Fibroblast of the conjunctiva (primary cell): ENCODE data around the gene CSNK1D.

Experiments
- DNase-seq: peaks from one replicate; pipeline ENCODE4 v3.0.0-alpha.2; 2010; ENCODE audit warnings: low read depth

CSNK1D gene

DNA sequence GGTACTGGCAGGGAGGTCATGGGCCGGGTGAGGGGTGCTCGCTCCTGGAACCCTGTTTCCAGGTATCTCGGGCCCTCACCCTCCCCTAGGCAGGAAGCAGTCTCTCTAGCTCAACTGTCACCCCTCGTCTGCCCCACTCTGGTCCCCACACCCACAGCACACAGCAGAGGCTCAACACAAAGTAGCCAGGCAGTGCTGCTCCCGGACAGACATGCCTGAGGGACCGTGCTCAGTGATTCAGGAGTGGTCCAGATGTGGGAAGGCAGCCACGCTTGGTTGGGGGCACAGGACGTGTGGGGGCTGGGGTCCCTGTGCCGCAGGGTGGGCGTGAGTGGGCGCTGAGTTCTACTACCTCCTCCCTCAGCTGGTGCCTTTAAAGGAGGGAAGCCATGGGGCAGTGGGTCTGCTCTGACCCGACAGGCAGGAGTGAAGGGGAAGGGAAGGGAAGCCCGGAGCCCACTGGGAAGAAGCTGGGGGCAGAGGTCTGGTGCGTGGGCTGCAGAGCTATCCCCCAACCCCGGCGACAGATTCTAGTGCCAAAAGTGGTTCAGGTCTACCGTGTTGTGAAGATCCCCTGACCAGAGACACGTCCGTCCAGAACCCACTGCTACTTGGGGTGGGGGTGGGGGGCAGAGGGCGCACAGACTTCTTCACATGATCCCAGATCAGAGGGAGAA, 32.9 kb downstream of the CSNK1D start:
- no peak for DNase-seq

DNA sequence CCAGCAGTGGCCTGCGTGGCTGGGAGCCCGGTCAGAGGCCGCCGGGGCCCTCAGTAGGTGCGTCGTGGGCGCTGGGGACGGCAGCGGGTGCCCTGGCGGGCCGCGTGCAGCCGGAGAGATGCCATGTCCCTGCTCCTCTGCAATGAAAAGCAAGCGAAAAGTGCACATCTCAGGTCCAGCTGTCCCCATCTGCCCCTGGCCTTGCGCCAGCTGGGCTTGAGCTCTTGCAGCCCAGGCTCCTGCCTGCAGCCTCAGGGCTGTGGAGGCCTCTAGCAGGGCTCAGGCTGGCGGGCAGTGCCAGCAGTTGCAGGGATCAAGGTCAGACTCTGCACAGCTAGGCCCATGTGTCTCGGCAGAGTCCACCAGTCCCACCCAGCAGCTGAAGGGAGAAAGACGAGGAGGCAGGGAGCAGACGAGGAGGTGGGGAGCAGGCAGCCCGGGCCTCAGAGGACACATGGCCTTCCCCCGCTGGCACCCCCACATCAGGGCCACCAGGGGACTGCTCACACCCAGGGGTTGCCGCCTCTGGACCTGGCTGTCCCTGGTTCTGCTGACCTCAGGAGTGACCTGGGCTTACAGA, 33.5 kb downstream of the CSNK1D start:
- DNase-seq = no peak

DNA sequence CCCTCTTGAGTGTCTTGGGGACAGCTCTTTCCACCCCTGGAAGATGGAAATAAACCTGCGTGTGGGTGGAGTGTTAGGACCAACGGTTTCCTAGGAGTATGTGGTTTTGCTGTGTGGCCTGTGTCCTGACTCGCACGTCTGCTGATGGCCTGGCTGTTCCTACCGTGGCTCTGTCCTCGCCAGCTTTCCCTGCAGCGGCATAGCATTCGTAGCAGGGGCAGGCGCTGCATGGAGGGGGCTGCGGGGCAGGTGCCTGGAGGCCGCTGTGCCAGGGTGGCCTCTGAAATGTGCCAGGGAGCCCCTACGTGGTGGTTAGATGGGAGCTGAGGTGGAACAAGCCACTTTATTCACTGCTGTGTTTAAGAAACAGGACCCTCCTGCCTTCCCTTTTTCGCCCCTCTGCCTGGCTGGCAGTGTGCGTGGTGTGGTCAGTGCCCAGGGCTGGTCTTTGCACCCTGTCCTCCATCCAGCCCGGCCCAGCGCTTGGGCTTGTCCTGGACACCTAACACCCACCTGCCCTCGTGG, 34.0 kb downstream of the CSNK1D start:
- no peak for DNase-seq

DNA sequence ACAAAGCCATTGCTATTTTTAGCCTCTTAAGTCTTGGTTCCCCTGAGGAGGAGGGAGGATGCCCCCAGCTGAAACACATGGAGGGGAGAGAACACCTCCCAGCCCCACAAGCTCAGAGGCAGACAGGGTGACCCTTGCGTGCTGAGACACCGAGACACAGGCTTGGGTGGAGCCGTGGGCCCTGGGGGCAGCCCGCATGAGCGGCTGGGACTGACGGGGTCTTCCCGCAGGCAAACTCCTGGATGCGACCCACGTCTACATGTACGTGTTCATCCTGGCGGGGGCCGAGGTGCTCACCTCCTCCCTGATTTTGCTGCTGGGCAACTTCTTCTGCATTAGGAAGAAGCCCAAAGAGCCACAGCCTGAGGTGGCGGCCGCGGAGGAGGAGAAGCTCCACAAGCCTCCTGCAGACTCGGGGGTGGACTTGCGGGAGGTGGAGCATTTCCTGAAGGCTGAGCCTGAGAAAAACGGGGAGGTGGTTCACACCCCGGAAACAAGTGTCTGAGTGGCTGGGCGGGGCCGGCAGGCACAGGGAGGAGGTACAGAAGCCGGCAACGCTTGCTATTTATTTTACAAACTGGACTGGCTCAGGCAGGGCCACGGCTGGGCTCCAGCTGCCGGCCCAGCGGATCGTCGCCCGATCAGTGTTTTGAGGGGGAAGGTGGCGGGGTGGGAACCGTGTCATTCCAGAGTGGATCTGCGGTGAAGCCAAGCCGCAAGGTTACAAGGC, 34.9 kb downstream of the CSNK1D start:
- peak; percentile 47 for DNase-seq

DNA sequence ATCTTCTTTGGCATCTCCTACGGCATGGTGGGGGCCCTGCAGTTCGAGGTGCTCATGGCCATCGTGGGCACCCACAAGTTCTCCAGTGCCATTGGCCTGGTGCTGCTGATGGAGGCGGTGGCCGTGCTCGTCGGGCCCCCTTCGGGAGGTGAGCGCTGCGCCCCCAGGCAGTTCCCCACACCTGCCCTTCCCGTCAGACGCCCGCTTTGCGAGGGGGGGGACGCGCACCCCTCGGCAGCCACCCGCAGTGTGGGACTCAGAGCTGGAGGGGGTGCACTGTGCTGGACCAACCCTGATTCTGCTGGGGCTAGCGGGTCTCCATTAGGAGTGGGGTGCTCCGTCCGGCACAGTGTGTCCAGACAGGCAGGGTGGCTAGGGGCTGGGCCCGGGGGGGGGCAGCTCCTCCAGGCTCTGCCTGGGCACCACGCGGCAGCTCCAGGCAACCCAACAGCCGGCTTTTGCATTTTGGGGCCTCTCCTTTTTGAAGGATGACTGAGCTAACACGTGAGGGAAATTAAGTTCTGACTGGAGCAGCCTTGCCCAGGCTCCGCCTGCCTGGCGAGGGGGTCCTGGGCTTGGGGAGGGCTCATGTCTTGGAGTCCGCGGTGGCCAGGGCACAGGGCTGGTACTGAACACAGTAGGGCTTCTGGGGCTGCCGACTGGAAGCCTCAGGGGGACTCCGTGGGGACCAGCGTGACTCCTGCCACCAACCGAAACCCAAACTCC, 35.6 kb downstream of the CSNK1D start:
- no peak for DNase-seq

DNA sequence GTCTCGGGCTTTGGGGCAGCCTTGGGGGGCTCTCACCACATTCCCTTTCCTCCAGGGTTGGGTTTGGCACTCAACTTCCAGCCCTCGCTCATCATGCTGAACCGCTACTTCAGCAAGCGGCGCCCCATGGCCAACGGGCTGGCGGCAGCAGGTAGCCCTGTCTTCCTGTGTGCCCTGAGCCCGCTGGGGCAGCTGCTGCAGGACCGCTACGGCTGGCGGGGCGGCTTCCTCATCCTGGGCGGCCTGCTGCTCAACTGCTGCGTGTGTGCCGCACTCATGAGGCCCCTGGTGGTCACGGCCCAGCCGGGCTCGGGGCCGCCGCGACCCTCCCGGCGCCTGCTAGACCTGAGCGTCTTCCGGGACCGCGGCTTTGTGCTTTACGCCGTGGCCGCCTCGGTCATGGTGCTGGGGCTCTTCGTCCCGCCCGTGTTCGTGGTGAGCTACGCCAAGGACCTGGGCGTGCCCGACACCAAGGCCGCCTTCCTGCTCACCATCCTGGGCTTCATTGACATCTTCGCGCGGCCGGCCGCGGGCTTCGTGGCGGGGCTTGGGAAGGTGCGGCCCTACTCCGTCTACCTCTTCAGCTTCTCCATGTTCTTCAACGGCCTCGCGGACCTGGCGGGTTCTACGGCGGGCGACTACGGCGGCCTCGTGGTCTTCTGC, 36.3 kb downstream of the CSNK1D start:
- no peak for DNase-seq

DNA sequence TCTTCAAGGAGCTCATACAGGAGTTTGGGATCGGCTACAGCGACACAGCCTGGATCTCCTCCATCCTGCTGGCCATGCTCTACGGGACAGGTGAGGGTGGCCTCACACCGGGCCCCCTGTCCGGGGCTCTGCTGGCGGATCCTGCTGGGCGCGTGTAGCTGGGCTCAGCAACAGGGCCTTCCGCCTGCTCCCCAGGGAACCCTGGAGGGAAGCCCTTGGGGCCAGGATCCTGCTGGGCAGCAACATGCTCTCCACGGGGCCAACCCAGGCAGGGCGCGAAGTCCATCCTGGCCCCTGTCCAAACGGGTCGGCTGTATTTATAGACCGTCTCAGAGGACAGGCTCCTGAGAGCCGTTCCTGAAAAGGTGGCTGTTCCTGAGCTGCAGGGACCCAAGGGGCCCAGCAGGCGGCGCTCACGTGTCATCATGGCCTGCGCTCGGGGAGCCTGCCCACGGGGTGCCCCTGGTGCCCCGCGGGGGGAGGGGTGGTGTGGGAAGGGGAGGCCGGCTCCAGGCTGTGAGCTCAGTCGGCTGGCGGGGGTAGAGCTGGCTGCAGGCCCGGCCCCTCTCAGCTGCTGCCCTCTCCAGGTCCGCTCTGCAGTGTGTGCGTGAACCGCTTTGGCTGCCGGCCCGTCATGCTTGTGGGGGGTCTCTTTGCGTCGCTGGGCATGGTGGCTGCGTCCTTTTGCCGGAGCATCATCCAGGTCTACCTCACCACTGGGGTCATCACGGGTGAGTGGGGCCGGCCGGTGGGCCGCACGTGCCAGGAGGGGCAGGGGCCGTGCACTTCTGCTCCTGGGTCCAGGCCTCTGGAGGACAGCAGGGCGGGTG, 37.1 kb downstream of the CSNK1D start:
- no peak for DNase-seq

DNA sequence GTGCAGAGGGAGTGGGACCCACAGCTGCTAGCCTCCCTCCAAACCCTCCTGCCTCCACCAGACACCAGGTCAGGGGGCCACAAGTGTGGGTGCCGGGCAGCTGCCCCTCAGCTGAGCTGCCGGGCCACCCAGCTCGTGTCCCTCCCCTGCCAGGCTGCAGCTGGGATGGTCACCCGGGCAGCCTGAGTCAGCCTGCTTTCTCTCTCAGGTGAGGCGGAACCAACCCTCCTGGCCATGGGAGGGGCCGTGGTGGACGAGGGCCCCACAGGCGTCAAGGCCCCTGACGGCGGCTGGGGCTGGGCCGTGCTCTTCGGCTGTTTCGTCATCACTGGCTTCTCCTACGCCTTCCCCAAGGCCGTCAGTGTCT, 37.7 kb downstream of the CSNK1D start:
- DNase-seq = no peak

DNA sequence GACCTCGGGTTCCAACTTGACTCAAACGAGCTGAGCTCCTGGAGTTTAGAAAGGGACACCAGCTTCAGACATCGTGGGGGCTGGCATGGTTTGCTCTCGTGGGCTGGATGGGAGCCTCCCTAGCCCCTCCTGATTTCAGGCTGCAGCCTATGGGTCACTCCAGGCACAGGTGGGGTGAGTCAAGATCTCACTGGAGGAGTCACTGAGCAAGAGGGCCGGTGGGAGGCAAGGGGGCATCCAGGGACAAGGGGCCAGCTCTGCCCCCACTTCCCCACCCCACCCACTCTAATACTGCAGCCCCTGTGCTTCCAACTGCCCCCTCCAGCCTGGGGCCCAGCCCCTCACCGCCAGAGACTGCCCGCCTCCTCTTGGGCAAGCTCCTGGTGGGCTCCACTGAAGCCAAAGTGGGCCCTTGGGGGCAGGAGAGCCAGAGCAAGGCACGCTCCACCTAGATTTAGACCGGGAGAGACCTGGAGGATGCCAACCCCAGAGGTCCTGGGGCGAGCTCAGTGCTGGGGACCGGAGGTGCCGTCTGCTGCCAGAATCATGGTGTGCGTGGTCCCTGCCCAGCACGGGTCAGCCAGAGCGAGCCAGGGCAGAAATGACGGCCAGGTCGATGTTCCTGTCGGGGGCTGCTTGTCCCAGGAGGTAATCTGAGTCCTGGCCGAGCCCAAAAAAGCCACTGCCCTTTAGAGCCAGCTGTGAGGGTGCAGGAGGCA, 38.3 kb downstream of the CSNK1D start:
- no peak for DNase-seq

DNA sequence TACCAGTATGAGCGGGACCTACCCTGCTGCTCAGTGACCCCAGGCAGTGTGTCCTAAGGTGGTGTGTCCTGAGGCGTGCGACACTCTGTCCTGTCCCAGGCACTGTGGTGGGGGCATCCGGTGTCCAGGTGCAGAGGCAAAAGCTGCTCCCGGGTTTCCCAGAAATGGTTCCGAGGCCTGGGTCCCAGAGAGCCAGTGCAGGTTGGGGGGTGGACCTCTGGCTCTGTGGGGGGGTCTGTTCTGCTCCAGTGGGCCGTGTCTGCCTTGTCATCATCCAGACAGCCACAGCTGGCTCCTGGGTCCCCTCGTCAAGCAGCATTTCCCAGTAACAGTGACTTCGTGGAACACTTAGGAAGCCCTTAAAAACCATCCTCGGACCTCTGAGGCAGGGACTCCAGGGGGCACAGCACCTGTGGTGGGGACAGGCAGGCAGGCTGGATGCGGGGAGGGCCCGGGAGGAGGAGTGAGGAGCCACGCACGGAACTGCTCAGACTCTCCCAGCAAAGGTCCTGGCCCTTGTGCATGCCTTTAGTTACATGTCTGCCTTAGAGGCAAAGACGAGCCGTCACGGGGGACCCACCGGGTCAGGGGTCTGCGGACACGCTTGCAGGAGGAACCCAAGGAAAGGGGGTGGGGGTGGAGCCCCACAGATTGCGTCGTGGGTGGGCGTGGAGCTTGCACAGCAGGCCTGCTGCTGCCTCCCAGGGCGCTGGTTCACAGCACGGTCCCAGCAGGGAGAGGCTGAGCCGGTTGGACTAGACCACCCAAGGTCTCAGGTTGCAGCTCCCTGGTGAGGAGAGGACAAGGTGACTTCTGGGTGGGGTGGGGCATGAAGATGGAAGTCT, 39.1 kb downstream of the CSNK1D start:
- no peak for DNase-seq

DNA sequence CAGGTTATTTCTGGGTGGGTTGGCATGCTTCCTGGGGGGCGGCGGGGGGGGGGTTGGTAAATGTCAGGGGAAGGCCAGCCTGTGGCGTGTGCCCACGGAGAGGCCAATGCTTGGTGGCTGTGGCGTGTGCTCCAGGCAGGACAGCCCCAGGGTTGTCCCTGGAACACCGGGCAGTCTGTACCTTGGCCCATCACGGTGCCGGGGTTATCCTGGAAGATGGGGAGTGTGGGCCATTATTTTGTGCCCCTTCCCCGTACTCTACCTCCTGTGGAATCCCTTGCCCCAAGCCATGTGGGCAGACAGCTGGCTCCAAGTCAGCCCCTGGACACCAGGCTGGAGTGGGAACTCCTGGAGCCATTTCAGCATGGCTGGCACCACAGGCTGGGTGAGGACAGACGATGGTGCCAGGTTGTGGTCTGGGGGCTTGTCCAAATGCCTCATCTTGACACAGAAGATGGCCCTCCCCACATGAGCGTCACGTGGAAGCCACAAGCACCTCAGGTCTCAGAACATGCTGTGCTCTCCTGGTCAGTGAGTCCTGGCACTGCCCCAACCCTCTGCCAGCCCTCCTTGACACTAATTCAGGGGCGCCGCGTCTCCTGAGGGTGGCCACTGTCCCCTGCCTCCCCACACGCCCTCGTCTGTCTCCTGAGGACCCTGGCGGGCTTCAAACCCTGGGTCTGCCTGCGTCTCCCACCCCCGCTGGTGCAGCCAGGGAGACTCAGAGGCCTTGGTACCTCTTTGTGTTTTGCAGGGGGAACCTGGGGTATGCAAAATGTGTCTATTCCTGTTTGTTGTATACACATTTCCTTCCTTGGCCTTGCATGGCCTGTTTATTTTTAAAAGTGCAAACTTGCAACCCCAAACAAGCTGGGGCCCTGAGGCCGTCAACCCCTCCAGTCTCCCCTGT, 40.4 kb downstream of the CSNK1D start:
- no peak for DNase-seq

DNA sequence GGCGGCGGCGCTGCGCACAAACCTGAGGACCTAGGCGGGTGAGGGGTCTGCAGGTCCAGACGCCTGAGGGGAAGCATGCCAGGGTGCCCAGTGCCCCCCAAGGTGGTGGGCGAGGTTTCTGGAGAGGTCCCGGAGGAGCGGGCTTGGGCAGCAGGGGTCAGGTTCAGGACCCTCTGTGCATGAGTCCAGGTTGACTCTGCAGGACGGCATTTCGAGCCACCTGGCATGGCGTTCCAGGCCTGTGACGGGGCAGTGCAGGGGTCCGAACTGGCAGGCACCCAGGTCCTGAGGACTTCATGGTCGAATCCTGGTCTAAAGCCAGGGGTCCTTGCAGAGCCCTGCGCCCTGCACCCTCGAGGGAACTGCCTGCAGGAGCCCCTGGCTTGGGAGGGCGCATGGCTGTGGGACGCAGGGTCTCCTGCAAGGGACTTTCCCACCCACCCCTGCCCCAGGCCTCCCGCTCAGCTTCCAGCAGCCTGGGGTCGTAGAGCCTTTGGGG, 41.1 kb downstream of the CSNK1D start:
- DNase-seq = no peak

DNA sequence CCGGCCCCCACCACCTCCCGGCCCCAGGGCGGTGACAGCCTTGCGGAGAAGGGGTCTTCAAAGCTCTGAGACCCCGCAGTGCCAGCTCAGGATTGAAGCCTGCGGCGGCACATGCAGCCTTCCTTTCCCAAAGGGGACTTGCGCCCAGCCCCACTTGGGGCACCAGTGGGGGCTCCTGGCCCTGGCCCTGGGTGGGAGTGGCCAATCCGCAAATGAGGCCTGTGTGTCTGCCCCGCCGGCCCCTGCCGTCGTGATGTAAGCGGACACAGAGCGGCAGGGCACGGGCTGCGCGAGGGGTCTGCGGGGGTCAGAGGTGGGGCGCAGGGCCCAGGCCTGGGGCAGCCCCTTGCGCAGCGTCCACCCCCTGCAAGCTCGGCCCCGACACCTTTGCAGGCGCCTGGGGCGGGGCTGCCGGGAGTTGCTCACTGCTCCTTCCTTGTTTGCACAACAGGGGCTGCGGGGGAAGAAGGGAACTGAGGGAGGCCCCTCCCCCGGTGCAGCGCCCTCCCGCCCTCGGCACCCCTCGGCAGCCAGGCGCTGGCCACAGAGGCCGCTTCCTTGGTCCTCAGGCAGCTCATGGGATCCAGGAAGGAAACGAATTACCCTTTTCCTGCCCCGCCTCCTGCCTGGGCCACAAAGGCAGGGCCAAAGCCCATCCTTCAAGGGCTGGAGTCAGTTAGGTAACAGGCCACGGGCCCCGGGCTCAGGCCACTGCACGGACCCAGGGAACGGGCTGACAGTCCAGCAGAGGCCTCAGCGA, 41.8 kb downstream of the CSNK1D start:
- DNase-seq = no peak

DNA sequence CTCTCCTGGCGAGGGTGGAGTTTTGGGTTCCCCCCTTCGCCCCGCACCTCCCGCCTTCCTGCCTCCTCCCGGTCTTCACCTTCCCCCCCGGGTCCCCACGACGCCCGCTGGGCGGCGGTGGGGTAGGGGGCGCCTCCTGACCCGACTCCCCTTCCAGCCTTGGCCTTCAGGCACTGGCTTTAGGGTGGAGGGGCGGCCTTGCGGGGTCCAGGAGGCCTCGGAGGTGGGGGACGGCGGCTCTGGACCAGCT, 42.3 kb downstream of the CSNK1D start:
- no peak for DNase-seq

DNA sequence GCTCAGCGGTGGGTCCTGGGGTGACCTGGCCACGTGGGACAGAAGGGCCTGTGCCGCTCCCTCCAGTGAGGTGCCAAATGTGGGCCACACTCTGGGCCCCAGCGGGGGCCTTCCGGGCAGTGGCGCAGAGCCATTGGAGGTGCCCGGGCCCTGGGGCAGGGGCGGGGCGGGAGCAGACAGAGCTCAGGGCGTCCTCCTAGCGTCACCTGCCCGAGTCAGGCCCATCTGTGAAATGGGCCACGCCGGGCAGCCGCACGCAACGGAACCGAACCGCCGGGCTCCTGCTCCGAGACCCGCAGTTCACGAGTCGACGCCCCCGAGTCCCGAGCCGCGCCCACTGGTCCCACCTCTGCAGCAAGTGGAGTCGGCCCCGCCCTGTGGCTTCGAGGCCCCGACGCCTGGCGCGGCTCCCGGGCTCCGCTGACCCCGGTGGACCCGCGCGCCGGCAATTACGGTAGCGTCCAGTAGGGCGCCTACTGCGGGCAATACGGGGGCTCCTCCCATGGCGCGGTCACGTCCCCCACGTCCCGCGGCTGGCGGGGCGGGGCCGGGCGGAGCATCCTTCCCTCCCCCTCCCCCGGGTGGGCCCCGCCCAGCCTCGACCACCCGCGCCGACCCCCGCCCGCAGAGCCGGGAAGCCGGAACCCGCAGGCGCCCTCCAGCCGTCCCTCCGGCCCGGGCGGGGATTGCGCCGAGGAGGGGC, 42.7 kb downstream of the CSNK1D start:
- DNase-seq = peak; percentile 76

DNA sequence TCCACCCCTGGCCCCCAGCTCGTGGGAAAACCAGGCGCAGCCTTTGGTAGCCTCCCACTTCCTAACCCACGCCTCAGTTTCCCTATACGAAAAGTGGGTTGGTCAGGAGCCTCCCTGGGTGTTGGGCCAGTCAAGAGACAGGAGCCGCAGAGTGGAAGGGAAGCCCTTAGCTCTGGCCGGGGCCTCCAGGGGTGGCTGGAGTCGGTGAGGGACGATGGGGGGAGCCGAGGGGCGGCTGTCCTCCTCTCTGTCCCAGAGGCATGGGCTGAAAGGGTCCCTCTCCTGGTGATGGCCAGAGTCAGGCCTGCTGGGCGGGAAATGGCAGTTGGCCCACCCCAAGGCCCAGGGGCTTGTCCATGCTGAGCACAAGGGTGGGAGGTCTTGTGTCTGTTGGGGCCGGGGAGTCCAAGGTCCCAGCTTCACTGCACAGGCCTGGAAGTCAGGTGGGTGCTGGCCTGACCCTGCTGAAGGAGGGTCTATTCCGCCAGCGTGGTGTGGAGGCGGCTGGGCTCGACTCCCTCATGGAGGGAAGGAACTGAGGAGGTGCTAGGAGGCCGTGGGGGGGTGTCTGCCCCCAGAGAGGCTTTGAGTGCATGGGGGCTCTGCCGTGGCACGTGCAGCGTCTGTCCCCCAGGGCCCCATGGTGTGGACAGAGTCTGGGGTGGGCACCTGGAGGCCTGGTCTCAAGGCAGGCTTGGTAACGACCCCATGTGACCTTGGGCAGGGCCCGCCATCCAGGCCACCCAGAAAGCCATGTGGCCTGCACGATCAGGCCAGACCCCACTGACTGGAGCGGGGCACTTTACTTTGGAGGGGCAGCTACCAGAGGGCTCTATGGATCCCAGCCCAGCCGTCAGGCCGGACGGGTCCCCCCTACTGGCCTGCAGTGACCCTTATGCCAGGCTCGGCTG, 43.5 kb downstream of the CSNK1D start:
- no peak for DNase-seq
